Stimulated activated CD4-positive, alpha-beta T cell treated with anti-CD3 and anti-CD28 coated beads, Interleukin-4, amount 100 ng/mL, for 24 hours (primary cell): ENCODE results near the gene DNAJB11.
"Not testable (repeated sequence)": the region's sequence is repeated elsewhere in the genome, so short reads cannot be mapped to it uniquely, and the experiment has no call there.

ENCODE experiments used
- DNase-seq: peaks from one replicate; pipeline ENCODE4 v3.0.0-alpha.2; 2020

DNAJB11 gene

DNA sequence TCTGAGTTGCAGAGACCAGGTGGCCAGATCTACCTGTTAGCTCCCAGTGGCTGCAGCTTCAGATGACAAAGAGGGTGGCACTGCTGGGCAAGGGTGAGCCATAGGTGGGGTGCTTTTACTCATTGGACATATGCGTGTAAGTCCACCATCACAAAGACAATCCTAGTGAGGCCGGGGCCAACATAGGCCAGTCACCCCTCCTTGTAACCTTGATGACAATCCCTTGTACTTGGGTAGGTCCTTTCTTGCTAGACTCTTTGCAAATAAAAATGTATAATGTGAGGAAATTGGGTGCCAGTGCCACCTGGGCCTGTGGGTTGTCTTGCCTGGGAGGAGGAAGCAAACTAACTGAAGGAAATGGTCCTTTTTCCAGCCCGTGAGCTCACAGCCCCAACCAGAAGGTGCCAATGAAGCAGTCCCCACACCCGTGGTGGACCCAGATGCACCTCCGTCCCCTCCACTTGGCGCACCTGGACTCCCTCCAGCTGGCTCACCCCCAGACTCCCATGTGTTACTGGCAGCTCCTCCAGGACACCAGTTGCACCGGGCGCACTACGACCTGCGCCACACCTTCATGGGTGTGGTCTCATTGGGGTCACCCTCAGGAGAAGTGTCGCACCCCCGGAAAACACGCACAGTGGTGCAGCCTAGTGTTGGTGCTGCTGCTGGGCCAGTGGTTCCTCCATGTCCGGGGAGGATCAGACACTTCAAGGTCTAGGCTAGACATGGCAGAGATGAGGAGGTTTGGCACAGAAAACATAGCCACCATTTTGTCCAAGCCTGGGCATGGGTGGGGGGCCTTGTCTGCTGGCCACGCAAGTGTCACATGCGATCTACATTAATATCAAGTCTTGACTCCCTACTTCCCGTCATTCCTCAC lies 49.9 kb downstream of the DNAJB11 start:
- no peak for DNase-seq

DNA sequence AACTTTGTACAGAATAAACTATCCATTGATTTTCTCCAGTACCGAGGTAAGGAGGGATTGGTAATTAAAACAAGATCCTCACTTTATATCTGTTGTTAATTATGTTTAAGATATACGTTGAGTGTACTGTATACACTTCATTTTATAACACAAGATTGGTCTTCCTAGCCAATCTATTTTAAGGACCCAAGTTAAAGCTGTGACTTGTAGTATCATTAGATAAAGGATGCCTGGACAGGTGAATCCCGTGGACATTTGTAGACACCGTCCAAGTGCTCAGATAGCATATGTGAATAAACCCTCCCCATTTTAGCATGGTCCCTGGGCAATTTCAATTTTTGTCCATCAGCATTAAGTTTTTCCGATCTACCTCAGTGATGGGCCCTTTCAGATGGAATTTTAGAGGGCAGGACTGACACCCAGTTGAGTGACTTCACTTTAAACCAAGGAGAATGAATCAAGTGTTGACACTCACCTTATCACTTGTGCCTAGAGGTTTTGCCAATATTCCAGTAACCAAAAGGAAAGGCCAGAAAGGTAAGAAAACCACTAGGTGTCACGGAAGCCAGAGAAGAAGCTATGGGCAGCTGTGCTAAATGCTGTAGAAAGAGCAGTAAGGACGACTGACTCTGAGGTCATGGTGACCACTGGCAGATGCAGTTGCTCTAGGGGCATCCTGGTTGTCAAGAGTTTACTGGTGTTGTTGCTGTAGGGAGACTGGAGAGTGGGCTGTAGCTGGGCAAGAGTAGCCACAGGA lies 51.6 kb downstream of the DNAJB11 start:
- DNase-seq, result no peak

DNA sequence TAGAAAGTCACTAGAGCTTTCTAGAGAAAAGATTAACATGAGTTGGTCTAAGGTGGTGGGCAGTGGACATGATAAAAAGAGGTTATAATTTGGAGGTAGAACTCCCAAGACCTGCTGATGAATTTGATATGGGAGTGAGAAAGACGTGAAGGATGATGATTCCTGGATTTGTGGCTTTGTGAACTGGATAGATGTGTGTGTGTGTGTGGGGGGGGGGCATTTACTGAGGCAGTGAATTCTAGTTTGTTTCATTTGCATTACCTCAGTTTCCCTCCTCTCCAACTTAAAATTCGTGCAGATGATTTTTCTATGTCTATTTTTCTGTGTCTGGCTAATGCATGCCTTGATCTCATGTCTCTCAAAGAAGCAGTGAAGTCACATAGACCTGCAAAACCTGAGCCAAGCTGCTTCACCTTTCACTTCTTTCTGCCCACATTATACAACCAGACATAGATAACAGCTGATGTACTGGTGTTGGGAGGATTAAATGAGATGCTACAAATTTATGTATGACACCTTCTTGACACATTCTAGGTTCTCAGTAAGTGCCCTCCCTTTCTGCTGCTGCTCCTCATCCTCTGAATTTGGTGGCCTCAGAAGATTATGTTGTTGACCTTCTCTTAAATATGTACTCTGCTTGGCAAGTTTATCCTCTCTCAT lies 52.3 kb downstream of the DNAJB11 start:
- no peak for DNase-seq

DNA sequence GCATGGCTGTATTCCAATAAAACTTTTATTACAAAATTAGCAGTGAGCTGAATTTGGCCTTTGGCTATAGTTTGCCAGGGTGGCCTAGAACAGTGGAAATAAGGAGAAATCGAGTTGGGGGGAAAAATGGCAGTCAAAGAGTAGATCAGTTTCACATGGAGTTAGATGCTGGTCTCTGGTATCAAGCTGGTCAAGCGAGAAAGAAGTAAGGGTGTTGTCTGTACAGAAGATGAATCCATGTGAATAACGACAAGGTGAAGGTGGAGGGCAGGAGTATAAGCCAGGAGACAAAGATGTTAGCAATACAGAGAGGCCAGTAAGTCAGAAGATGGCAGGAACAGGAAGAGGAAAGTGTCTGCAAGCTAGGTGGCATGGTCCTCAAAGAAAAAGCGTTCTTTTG lies 54.1 kb downstream of the DNAJB11 start:
- DNase-seq, result no peak

DNA sequence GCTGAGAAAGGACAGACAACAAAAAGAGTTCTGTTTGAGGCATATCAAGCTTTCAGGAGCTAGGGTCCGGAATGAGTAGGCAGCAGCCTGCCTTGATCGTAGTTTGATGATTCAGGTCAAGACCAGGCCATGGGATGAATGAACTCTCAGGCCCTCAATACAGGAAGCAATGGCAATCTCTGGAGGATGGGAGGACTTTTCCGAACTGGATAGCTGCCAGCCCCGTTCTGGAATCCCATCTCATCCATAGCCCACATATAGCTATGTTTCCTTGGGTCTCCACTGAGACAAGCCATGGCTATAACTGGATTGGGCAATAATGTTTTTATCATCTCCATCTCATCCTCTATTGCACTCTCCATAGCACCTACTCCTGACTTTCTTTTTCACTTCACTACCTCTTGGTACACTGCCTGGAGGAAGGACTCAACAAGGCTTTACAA lies 55.1 kb downstream of the DNAJB11 start:
- no peak for DNase-seq

DNA sequence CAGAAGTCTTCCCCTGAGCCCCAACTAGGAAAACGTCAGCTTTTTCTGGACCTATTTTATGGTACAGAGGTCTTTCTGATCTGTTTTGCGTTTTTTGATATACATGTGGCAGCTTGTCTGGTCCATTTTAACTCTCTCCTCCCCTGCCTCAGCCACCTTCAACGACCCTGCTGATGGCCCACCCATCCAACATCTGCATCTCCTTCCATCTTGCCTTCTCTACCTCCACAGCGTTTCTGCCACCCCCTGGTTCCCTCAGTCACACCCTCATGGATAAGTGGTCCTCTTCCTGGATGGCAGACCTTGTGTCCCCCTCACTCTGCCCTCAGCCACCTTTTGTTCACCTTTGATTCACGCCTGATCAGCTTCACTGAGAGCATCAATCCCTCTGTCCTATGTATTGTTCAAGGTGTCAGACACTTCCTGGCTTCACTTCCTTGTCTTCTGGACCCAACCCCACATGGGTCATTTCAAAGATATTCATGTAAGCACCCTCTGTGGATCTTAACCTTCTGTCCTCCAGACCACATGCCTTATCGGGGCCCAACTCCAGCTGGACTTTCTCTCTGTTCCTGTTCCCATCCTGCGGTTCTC lies 55.8 kb downstream of the DNAJB11 start:
- no peak for DNase-seq

DNA sequence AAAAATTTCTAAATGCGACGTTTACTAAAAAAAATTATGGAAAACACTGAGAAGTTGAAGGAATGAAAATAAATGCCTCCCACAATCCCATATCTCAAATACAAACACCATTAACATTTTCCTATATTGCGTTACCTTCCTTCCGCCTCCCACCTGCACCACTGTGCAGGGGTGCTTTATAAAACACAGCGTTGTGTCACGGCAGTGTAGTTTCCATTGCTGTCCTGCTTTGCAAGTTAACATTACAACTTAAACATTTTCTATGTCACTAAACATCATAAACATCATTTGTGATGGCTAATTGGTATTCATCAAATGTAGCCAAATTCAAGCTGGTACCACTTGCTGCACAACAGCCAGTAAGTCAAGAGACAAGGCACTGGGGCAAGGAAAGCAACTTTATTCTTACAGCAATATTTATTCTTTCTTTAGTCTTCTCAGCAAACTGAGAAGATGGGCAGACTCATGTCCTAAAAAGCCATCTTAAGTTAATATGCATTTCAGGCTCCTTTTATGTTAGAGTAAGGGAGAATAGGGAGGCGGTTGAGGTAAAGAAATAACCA lies 57.4 kb downstream of the DNAJB11 start:
- DNase-seq, result no peak

DNA sequence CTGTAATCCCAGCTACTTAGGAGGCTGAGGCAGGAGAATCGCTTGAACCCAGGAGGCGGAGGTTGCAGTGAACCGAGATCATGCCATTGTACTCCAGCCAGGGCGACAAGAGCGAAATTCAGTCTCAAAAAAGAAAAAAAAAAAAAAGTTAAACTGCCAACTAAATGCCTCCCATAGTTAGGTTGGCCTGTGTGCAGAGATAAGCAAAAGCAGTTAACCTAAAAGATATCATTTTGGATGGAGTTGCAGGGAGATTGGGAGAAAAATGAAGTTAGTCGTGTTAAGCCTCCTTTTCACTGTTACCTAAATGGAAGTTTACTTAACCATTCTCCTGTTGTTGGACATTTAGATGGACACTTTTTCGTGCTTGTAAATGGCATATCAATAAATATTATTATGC lies 58.2 kb downstream of the DNAJB11 start:
- DNase-seq, result no peak

DNA sequence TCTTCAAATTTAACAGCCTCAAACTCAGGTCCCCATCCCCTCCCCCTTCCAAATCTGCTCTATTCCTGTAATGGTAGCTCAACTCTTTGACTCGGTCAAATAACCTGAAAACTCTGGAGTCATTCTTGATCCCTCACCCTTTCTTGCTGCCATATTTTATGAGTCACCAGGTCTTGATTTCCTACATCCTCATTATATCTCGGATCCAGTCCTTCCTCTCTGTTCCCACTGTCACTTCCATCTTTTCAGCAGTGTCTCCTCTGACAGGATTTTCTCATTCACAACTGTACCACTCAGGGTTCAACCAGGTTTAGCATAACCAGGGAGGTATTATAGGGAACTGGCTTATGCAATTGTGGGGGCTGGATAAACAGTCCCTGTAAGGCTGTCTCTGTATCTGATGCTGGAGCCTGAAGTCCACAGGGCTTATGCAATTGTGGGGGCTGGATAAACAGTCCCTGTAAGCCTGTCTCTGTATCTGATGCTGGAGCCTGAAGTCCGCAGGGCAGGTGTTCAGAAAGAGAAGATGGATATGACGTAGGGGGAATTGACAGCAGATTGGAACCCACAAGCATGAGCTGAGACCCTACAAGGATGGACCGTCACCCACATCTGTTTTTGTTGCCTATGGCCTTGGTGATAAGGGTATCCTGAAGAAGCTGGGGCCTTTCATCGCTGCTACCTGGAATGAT lies 60.6 kb downstream of the DNAJB11 start:
- DNase-seq, result no peak

DNA sequence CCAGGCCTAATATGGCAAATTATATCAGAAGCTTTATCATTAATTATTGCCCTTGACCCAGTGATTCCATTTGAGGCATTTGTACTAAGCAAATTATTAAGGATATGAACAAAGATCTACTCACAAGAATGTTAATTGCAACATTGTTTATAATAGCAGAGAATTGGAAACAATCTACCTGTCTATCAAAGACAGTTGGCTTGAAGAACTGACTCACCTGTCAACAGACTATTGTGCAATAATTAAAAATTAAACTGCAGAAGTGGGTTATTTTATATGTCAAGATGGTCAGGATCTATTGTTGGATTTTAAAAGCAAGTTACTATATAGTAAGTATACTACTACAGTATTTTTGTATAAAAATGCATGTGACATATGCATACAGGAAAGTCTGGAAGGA lies 63.0 kb downstream of the DNAJB11 start:
- DNase-seq, result no peak

DNA sequence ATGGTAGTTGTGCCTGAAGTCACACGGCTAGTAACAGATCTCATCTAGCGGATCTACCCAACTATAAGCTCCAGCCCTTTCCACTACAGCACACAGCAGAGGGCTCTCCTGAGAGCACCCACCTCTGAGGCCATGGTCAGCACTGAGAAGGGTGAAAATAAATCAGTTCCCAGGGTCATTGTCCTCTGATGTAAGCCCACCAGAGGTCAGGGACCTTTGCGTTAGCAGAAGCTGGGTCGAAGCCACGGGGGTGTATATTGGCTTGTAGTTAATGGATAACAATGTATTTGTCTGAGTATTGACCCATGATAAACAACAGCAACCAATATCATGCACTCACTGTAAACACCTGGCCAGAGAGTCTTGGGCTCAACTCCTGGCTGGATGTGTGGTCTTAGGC lies 63.7 kb downstream of the DNAJB11 start:
- DNase-seq, result not testable (repeated sequence)
